ENCODE measurements around the gene KCTD7.
"Not testable (repeated sequence)": the region's sequence is repeated elsewhere in the genome, so short reads cannot be mapped to it uniquely, and the experiment has no call there.

The KCTD7 gene

DNA sequence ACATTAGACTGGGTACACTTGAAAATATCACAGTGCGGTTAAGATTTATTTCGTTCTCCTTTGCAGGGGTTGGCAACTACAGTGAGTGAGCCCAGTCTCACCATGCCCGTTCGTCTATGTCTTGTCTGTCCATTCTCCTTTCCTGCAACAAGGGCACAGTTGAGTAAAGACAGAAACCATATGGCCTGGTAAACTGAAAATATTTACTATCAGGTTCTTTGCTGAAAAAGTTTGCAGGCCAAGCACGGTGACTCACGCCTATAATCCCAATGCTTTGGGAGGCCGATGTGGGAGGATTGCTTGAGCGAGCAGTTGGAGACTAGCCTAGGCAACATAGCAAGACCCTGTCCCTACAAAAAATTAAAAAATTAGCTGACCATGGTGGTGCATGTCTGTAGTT is 11.4 kb upstream of the KCTD7 start:
- no peak for DNase-seq (ENCODE audit: low read depth)

DNA sequence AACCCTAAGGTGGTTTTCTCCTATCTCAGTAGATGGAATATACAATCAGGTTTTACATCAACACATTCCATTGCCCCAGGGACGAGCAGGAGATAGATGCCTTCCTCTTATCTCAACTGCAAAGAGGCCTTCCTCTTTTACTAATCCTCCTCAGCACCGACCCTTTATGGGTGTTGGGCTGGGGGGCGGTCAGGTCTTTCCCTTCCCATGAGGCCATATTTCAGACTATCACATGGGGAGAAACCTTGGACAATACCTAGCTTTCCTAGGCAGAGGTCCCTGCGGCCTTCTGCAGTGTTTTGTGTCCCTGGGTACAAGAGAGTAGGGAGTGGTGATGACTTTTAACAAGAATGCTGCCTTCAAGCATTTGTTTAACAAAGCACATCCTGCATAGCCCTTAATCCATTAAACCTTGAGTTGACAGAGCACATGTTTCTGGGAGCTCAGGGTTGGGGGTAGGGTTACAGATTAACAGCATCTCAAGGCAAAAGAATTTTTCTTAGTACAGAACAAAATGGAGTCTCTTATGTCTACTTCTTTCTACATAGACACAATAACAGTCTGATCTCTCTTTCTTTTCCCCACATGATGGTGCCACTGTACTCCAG is 9.2 kb upstream of the KCTD7 start:
- DNase-seq (ENCODE audit: low read depth): not testable (repeated sequence)

DNA sequence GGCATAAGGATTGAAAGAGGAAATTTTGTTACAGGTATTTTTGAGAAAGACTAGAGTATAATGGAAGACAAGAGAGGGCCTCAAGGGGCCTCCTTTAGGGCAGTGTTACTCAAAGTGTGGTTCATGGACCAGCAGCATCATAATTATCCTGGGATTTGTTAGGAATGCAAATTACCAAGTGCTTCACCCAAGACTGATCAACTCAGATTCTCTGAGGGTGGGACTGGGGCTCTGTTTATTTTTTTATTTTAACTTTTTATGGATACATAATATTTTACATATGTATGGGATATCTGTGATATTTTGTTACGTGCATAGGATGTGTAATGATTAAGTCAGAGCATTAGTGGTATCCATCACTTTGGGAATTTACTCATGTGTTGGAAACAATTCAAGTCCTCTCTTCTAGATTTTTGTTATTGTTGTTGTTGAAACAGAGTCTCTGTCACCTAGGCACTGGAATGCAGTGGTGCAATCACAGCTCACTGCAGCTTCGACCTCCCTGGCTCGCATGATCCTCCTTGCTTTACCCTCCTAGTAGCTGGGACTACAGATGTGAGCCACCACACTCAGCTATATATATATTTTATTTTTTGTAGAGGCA is 2.2 kb upstream of the KCTD7 start:
- peak; percentile 50 for DNase-seq (ENCODE audit: low read depth)

DNA sequence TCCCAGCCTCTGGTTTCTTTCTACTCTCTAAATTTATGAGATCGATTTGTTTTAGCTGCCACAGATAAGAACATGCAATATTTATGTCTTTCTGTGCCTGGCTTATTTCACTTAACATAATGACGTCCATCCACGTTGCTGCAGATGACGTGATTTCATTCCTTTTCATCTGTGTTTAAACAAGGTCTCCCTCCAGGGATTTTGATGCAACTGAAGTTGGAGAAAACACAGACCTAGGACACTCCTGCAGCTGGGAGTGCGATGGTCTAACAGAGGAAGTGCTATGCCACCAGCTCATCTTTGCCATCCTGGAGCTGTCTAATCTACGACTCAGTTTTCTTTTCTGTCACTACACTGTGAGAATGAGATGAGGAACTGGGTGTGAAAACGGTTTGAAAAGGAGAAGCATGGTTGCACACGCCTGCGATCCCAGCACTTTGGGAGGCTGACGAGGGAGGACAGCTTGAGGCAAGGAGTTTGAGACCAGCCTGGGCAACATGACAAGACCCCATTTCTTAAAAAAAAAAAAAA is 1.5 kb upstream of the KCTD7 start:
- no peak for DNase-seq (ENCODE audit: low read depth)

DNA sequence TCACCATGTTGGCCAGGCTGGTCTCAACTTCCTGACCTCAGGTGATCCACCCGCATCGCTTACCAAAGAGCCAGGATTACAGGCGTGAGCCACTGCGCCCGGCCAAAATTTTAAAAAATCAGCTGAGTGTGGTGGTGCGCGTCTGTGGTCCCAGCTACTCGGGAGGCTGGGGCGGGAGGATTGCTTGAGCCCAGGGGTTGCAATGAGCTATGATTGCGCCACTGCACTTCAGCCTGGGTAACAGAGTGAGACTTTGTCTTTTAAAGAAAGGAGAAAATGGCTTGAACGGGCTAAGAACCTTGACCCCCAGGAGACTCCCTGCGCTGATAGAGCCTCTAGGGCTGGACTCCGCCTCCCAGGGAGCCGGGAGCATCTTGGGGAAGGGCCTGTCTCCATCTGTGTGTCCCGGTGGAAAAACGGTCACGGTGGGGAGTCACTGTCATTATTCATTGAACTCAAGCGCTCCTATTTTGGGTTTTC is 760 bp upstream of the KCTD7 start:
- no peak for DNase-seq (ENCODE audit: low read depth)

DNA sequence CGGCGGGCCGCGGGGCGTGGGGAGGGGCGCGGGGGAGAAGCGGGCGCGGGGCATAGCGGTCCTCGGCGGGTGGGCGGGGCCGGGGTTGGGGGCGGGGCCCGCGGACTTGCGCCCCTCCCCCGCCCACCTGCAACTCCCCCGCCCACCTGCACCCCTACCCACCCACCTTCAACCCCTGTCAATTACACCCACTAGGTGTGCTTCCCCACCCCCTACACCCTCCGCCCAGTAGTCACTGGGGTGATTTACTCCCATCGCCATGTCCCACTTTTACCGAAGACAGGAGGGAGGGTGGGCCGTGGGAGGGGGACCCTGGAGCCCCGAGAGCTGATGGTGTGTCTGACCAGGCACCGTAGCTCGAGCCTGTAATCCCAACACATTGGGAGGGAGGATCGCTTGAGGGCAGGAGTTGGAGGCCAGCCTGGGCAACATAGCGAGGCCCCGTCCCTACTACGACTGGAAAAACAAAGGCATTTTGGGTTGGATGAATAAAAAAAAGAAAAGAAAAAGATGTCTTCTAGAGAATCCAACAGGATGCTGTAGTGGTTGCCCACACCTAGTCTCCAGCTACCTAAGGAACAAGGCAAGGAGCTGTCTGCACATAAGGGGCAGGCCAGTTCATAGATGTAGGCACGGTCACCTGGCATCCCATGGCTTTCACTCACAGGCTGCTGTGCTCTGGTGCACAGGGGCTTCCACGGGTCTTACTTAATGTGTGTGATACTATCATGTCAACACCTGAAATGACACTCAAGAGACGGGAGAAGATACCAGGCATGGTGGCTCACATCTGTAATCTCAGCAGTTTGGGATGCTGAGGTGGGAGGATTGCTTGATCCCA is 761 bp downstream of the KCTD7 start:
- DNase-seq (ENCODE audit: low read depth): no peak

DNA sequence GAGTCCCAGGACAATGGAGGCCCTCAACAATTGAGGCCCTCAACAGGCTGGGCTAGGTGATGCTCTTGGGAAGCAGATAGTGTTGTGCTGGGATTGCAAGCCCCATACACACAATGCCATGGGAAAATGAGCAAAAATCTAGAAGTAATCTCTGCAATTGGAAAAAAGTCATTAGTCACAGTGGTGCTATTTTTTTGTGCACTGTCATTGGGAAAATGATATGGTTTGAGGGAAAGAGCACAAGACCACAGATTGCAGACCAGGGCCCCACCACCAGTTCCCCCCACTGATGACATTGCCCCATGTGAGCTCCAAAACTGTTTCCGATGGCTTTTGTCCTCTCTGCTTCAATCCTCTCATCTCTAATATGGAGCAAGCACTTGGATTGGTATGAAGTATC is 1.9 kb downstream of the KCTD7 start:
- DNase-seq (ENCODE audit: low read depth): no peak

DNA sequence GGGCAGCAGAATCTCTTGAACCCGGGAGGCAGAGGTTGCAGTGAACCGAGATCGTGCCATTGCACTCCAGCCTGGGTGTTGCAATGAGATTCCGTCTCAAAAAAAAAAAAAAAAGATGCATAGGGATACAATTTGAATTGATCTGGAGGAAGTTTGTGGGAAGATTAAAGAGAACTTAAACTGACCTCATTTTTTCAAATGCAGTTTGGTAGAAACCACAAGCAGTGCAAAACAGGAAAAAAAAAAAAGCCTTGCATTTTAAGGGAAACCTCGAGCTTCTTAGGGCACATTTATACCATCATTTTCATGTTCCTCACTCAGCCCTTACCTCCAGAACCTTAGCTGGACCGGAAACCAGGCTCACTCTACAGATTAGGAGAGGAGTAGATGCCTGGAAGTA is 2.8 kb downstream of the KCTD7 start:
- DNase-seq (ENCODE audit: low read depth): no peak

DNA sequence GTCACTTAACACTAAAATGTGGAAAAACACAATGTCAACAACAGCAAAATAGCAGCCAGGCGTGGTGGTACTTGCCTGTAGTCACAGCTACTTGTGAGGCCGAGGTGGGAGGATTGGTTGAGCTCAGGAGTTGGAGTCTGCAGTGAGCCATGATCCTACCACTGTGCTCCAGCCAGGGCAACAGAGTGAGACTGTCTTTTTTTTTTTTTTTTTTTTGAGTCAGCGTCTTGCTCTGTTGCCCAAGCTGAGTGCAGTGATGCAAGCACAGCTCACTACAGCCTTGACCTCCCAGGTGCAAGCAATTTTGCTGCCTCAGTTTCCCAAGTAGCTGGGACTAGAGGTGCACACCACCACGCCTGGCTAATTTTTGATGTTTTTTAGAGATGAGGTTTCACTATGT is 6.1 kb downstream of the KCTD7 start:
- DNase-seq (ENCODE audit: low read depth): no peak

DNA sequence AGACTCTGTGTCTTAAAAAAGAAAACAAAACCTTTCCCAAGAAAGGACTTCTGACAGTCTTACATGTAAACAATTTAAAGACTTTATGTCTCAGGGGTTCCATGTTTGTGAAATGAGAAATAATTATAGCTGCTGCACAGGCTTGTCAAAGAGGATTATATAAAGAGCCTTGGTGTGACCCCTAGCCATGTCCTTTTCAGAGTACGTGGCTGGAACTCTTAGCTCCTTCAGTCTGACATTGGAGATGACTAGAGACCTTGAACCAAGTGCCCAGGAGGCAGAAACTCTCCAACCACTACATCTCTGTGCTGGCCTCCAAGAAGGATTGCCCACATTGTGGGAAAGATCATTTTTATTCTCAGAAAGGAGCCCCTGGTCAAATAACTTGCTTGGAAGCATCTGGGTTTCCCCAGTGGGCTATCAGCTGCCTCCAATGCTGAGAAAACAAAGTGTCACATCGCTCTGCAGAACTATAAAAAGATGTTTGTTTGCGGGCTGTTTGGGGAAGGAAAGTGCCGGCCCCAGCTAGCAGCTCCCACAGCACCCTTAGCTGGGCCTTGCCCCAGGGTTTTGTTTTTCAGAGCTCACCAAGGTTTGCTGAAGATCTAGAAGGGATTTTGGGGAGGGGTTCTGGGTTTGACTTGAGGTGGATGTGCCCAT is 6.8 kb downstream of the KCTD7 start:
- not testable (repeated sequence) for DNase-seq (ENCODE audit: low read depth)

DNA sequence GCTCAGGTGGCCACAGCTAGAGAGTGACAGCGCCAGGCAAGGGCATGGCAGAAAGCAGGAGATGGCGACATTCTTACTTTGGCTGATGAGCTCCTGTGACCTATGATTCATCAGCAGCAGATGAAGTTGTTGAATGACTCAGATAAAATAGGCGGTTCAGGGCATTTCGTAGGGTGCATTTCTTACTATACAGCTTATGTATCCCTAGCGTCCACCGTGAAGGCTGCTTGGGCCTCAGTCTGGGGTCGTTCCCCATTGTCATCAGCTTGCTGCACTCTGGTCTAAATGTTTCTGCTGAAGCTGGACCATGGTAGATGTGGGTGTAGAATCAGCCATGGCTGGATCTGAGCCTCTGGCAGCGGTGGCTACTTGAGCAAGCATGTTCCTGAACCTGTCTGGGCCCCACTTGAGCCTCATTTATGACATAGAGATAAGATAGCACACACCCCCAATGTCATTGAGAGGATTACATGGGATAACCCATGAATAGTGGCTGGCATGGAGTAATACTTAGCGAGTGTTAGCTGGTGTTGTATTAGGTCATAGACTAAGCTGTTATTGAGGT is 7.4 kb downstream of the KCTD7 start:
- DNase-seq (ENCODE audit: low read depth): not testable (repeated sequence)

DNA sequence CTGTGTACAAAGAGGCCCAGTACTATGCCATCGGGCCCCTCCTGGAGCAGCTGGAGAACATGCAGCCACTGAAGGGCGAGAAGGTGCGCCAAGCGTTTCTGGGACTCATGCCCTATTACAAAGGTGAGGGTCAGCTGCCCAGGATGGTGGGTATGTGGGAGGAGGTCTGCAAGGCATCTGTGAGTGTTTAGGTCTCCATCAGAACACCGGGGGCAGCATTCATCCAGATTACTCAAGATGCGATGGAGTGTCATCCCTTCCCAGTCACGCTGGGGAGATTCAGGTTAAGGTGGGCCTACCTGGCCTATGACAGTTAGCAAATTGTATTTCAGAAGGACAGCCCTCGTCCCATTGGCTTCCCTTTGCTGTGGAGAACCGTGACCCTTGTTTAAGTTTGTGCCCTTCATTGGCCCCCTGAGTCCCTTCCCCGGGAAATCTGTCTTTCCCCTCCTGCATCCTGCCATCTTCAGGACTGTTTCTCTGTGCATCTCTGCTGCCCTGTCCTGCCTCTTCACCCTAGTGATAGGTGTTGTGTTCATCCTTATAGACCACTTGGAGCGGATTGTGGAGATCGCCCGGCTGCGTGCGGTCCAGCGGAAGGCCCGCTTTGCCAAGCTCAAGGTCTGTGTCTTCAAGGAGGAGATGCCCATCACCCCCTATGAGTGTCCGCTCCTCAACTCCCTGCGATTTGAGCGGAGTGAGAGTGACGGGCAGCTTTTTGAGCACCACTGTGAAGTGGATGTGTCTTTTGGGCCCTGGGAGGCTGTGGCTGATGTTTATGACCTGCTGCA is 9.8 kb downstream of the KCTD7 start:
- no peak for DNase-seq (ENCODE audit: low read depth)

DNA sequence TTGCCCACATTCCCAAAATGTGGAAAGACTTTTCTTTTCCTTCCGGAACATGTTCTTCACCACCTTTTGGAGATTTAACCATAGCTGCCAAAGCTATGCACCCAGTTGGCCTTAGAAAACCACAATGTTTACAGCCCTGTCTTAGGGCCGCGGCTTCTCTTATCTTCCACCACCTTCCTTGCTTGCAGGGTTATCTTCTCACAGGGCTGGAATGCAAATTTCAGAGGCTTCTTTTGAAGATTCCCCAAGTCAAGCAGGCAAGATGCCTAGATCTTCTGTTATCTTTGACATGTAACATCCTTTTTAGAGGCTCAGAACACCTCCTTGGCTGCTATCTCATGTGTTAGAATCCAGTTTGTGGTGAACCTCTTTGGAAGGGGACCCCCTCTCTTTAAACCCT is 11.1 kb downstream of the KCTD7 start:
- DNase-seq (ENCODE audit: low read depth): no peak

DNA sequence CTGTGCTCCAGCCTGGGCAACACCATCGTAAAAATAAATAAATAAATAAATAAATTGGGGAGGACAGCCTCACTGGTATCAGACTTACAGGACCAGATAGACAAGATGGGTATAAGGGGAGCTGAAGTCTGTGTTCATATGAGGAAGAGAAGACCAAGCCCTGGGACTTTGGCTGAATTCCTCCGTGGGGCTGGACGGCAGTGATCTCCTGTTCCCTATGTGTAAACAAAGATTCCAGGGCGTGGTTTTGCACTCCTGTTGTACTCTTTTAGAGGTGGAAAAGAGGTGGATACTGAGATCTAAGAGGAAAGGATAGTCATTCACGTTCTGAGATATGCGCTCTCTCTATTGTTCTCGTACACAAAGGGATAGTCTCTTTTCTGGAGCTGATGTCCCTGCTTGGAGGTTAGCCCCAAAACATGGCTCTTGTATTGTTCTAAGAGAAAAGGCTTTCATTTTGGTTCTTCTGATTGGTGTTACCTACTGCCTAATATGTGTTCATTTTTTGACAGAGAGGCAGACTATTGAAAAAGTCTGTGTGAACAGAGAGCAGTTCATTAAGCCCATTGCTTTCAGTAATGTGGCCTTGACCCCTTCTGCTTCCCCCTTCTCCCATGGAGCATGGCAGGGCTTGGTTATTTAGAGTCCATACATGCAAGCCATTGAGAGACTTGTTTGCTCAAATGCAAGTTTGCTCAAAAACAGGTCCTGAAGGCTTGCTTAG is 12.3 kb downstream of the KCTD7 start:
- no peak for DNase-seq (ENCODE audit: low read depth)

DNA sequence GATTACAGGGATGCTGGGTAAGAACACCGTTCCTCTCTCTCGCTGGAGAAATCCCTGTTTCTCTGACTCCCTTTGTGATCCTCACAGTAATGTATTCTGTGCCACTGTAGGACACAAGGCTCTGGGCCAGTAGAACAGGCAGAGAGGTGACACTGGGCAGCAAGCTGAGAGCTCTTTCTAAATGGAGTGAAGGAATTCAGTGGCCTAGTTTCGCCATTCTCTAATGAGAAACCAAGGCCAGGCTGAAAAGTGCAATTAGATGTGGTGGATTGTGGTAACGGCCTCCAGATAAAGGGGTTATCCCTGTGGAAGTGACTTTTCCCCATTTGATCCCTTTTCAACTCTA is 12.8 kb downstream of the KCTD7 start:
- DNase-seq (ENCODE audit: low read depth): no peak

DNA sequence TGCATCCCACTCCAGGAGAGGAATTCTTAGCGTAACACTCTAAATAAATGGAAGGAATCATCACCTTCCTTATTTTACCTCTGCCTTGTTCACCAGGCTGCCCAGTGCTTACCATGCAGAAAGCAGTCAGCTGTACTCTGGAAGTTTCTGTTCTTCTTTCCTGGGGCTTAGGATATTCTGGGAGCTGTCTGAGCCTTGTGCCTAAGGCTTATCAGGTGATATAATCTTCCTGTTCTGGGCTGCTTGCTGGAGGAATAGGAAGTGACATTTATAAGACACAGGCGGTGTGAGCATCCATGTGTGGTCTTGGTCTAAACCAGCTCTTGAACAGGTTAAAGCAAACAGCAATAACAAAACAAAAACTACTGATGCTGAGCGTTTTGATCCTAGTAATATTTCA is 13.5 kb downstream of the KCTD7 start:
- DNase-seq (ENCODE audit: low read depth): no peak

DNA sequence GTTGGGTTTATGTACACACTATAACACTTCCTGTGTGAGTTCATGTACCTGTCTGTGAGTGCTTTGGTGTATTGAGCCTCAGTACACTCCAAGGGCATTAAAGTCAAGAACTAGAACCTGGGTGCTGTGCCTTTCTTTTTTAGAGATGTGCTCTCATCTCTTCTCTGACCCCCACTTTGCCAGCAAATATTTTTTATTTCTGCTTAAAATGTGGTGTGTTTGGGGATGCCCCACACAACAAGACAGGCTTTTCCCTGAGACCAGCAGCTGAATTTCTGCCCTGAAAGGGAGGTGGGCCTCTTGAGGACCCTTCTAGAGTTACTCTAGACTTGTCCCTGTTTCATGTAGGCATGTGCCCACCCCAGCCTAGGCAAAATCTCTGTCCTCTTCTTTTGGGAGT is 14.3 kb downstream of the KCTD7 start:
- no peak for DNase-seq (ENCODE audit: low read depth)

DNA sequence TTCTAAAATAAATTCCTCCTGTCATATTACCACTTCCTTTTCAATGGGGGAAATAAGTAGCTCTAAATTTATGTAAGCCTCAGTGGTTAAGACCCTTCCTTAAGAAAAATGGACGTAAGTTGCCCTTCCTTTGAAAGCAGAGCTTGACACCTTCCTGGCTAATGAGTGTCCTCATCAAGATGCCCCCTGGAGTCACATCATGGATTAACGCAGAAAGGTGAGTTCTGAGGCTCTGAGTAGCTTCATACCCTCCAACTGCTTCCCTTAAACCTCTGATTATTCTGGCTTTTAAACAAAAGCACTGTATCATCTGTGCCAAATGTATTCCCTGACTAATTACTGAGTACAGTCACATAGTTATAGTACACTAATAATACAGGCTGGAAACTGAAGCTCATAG is 14.7 kb downstream of the KCTD7 start:
- no peak for DNase-seq (ENCODE audit: low read depth)

DNA sequence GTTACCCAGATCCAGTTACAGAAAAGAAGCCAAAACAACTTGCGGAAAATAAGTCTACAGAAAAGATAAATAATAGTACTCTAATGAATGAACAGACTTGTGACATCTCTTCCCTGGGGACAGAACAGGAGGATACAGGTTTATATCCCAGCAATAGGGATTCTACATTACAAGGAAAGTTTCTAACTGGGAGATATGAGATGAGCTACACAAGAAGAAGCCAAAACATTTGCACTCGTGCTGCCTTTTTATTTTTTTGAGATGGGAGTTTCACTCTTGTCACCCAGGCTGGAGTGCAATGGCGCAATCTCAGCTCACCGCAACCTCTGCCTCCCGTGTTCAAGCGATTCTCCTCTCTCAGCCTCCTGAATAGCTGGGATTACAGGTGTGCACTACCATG is 22.3 kb downstream of the KCTD7 start:
- DNase-seq (ENCODE audit: low read depth): not testable (repeated sequence)

DNA sequence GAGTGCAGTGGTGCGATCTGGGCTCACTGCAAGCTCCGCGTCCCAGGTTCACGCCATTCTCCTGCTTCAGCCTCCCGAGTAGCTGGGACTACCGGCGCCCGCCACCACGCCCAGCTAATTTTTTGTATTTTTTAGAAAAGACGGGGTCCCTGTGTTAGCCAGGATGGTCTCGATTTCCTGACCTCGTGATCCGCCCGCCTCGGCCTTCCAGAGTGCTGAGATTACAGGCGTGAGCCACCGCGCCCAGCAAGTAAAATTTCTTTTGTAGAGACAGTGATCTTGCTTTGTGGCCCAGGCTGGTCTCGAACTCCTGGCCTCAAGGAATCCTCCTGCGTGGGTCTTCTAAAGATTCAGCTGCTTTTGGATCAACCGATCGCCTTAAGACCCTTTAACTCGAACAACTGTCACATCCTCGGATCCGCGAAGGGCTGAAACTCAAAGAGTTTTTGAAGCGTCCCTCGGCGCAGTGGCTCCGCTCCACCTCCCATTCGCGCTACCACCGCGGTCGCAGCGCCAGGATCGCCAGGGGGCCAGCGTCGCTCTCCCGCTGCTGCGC is 25.1 kb downstream of the KCTD7 start:
- DNase-seq (ENCODE audit: low read depth): not testable (repeated sequence)
